ENCODE data around the gene ZNF488.

ZNF488 gene

DNA sequence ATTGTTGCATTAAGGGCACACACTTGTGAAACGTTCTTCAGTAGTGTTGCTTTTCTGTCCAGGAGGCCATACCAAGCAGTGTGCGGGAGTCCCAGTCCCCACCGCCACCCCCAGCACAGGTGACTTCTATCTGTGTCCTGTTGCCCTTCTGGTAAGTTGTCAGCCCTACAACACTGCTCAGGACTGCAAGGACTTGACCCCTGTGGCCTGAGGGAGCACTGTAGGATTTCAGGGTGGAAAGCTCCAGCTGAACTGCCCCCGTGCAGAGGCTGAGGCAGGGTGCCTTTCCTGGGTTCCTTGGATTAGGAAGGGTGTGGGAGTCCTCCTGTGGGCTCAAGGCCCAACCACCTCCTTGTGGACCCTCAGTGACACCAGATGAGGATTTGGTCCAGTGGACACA lies 26.8 kb upstream of the ZNF488 start:
- H3K4me3 ChIP-seq (ENCODE audit: low read depth, low read length, poor library complexity, severe bottlenecking), result no peak overlapping the region
- no peak overlapping the region for H3K4me2 ChIP-seq (ENCODE audit: low read length)
- H3K9me2 ChIP-seq (ENCODE audit: low read depth, low read length), result no peaks in the 10 kb centered on the region
- H3K79me2 ChIP-seq (ENCODE audit: insufficient read depth, low read length), result no peaks in the 10 kb centered on the region
- no peak overlapping the region for H3K27ac ChIP-seq (ENCODE audit: low read depth, low read length, poor library complexity, severe bottlenecking)
- H3K27me3 ChIP-seq (ENCODE audit: insufficient read depth, low read length), result no peaks in the 10 kb centered on the region
- no peaks in the 10 kb centered on the region for H3K4me1 ChIP-seq (ENCODE audit: insufficient read depth, low read length, severe bottlenecking)
- no peaks in the 10 kb centered on the region for H3K36me3 ChIP-seq (ENCODE audit: insufficient read depth, low read length)
- H3K9me3 ChIP-seq (ENCODE audit: low read length), result no peaks in the 10 kb centered on the region
- TF ChIP-seq CTCF (IDR thresholded peaks at IDR 0.05; ENCODE audit: low read length) (no peak), EZH2 (IDR thresholded peaks at IDR 0.05; ENCODE audit: borderline replicate concordance, low read length) (no peak)
- H3F3A ChIP-seq (ENCODE audit: insufficient read depth, low read length), result no peaks in the 10 kb centered on the region
- no peaks in the 10 kb centered on the region for H4K20me1 ChIP-seq (ENCODE audit: insufficient read depth, low read length)
- H2AFZ ChIP-seq (ENCODE audit: low read length), result no peak overlapping the region
- H3K9ac ChIP-seq (ENCODE audit: low read length), result no peak overlapping the region

DNA sequence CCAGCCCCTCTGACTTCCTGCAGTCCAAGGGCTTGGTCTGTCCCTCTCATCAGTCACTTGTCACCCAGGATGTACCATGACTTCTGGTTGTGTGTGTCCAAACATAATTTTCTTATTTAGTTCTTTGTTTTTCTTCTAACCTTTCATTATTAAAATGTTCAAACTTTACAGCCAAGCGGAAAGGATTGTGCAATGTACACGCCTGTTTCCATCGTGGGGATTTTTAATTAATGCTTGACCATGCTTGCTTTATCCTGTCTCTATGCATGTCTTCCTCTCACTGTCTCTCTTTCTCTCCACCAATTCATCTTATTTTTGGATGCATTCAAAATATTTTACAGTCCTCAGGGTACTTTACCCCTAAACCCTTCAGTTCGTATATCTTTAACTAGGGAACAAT lies 26.2 kb upstream of the ZNF488 start:
- H3K4me3 ChIP-seq (ENCODE audit: low read depth, low read length, poor library complexity, severe bottlenecking), result no peak overlapping the region
- H3K36me3 ChIP-seq (ENCODE audit: insufficient read depth, low read length), result no peaks in the 10 kb centered on the region
- no peaks in the 10 kb centered on the region for H3K79me2 ChIP-seq (ENCODE audit: insufficient read depth, low read length)
- no peaks in the 10 kb centered on the region for H3F3A ChIP-seq (ENCODE audit: insufficient read depth, low read length)
- no peak for TF ChIP-seq EZH2 (IDR thresholded peaks at IDR 0.05; ENCODE audit: borderline replicate concordance, low read length)
- TF ChIP-seq CTCF (IDR thresholded peaks at IDR 0.05; ENCODE audit: low read length), result no peak
- H3K9me3 ChIP-seq (ENCODE audit: low read length), result no peaks in the 10 kb centered on the region
- H3K9me2 ChIP-seq (ENCODE audit: low read depth, low read length), result no peaks in the 10 kb centered on the region
- no peak overlapping the region for H3K27ac ChIP-seq (ENCODE audit: low read depth, low read length, poor library complexity, severe bottlenecking)
- H3K4me2 ChIP-seq (ENCODE audit: low read length), result no peak overlapping the region
- H3K4me1 ChIP-seq (ENCODE audit: insufficient read depth, low read length, severe bottlenecking), result no peaks in the 10 kb centered on the region
- H4K20me1 ChIP-seq (ENCODE audit: insufficient read depth, low read length), result no peaks in the 10 kb centered on the region
- no peak overlapping the region for H2AFZ ChIP-seq (ENCODE audit: low read length)
- no peak overlapping the region for H3K9ac ChIP-seq (ENCODE audit: low read length)
- H3K27me3 ChIP-seq (ENCODE audit: insufficient read depth, low read length), result no peaks in the 10 kb centered on the region

DNA sequence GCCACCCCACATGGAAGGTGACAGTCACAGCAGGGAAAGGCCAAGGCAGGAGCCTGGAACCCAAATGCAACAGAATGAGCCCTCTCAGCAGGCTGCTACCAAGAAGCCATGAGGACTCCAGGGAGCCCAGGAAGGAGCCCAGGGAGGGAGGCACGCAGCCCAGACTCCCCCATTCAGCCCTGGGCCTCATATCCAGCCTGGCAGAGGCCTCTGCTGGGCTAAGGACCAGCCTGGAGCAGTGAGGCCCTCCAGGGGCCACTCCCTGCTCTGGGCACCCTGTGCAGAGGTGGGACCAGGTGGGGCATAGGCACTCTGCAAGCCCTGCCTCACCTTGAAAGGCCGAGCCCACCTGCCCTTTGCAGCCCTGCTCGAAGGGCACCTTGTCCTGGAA lies 25.8 kb upstream of the ZNF488 start:
- no peak overlapping the region for H3K4me3 ChIP-seq (ENCODE audit: low read depth, low read length, poor library complexity, severe bottlenecking)
- H3K27ac ChIP-seq (ENCODE audit: low read depth, low read length, poor library complexity, severe bottlenecking), result no peak overlapping the region
- H3K4me1 ChIP-seq (ENCODE audit: insufficient read depth, low read length, severe bottlenecking), result no peaks in the 10 kb centered on the region
- no peaks in the 10 kb centered on the region for H3F3A ChIP-seq (ENCODE audit: insufficient read depth, low read length)
- H3K9me2 ChIP-seq (ENCODE audit: low read depth, low read length), result no peaks in the 10 kb centered on the region
- no peaks in the 10 kb centered on the region for H3K79me2 ChIP-seq (ENCODE audit: insufficient read depth, low read length)
- no peak overlapping the region for H3K9ac ChIP-seq (ENCODE audit: low read length)
- H3K36me3 ChIP-seq (ENCODE audit: insufficient read depth, low read length), result no peaks in the 10 kb centered on the region
- H4K20me1 ChIP-seq (ENCODE audit: insufficient read depth, low read length), result no peaks in the 10 kb centered on the region
- H3K4me2 ChIP-seq (ENCODE audit: low read length), result no peak overlapping the region
- no peaks in the 10 kb centered on the region for H3K27me3 ChIP-seq (ENCODE audit: insufficient read depth, low read length)
- no peak overlapping the region for H2AFZ ChIP-seq (ENCODE audit: low read length)
- no peaks in the 10 kb centered on the region for H3K9me3 ChIP-seq (ENCODE audit: low read length)
- TF ChIP-seq EZH2 (IDR thresholded peaks at IDR 0.05; ENCODE audit: borderline replicate concordance, low read length), result no peak
- TF ChIP-seq CTCF (IDR thresholded peaks at IDR 0.05; ENCODE audit: low read length), result no peak
